Dendritic cell treated with granulocyte-macrophage colony-stimulating factor and Interleukin-4, amounts not matched to agents 40 ng/mL and 50 ng/mL, for 4 days (primary cell): ENCODE data around the gene CAPN1.
A peak's percentile ranks its signal among the peaks of the same experiment; 100 is the strongest.

Source experiments
- H3K27ac Mint-ChIP-seq: one replicate; pipeline ENCODE4 v1.8.0; 2022; ENCODE audit warnings: mild to moderate bottlenecking, mixed read lengths
- H3K27me3 Mint-ChIP-seq: one replicate; pipeline ENCODE4 v1.8.0; 2022; ENCODE audit warnings: mild to moderate bottlenecking, mixed read lengths
- H3K36me3 Mint-ChIP-seq: one replicate; pipeline ENCODE4 v1.8.0; 2022; ENCODE audit warnings: low read depth, mixed read lengths
- H3K4me1 Mint-ChIP-seq: one replicate; pipeline ENCODE4 v1.8.0; 2022; ENCODE audit warnings: low read depth, mixed read lengths
- H3K4me3 Mint-ChIP-seq: one replicate; pipeline ENCODE4 v1.8.0; 2022; ENCODE audit warnings: mild to moderate bottlenecking, moderate library complexity, mixed read lengths
- H3K9me3 Mint-ChIP-seq: one replicate; pipeline ENCODE4 v1.8.0; 2022; ENCODE audit warnings: mixed read lengths
- intact Hi-C: fragments of 100-400 bp; cut with micrococcal nuclease; formaldehyde crosslinking; loops from one replicate; pipeline ENCODE4 v1.15.0; 2022

CAPN1 gene

GRCh38 chr11:65211293-65212105 lies 29.8 kb downstream of the CAPN1 start:
- Mint-ChIP-seq H3K4me3 (no peak overlapping the region), H3K9me3 (peaks cover 6% of the 10 kb centered on the region), H3K4me1 (peaks cover 40% of the 10 kb centered on the region), H3K27ac (no peak overlapping the region), H3K36me3 (peaks cover 58% of the 10 kb centered on the region), H3K27me3 (peaks cover 5% of the 10 kb centered on the region)
- intact Hi-C loops, result no loop called here

- Mint-ChIP-seq H3K27ac (no peak overlapping the region), H3K36me3 (peaks cover 50% of the 10 kb centered on the region), H3K27me3 (peaks cover 5% of the 10 kb centered on the region), H3K9me3 (peaks cover 6% of the 10 kb centered on the region), H3K4me3 (no peak overlapping the region), H3K4me1 (peaks cover 40% of the 10 kb centered on the region)
- intact Hi-C loops, result no loop called here
These were observed 30.6 kb downstream of the CAPN1 start for GRCh38 chr11:65212226-65212801.

GRCh38 chr11:65213322-65214211 lies 31.8 kb downstream of the CAPN1 start:
- intact Hi-C loops, result no loop called here
- peaks cover 5% of the 10 kb centered on the region for H3K27me3 Mint-ChIP-seq

GRCh38 chr11:65214212-65214845 lies 32.6 kb downstream of the CAPN1 start:
- Mint-ChIP-seq H3K9me3 (peaks cover 6% of the 10 kb centered on the region), H3K36me3 (peaks cover 30% of the 10 kb centered on the region), H3K27ac (no peak overlapping the region), H3K27me3 (peaks cover 7% of the 10 kb centered on the region), H3K4me1 (peaks cover 26% of the 10 kb centered on the region), H3K4me3 (no peak overlapping the region)
- intact Hi-C loops, result no loop called here

More at GRCh38 chr11:65213322-65214211, 31.8 kb downstream of the CAPN1 start:
- peaks cover 6% of the 10 kb centered on the region for H3K9me3 Mint-ChIP-seq
- H3K4me1 Mint-ChIP-seq, result peaks cover 30% of the 10 kb centered on the region
- H3K36me3 Mint-ChIP-seq, result peaks cover 38% of the 10 kb centered on the region
- no peak overlapping the region for H3K27ac Mint-ChIP-seq
- no peak overlapping the region for H3K4me3 Mint-ChIP-seq

GRCh38 chr11:65215441-65216076 lies 33.8 kb downstream of the CAPN1 start:
- Mint-ChIP-seq H3K4me1 (peaks cover 36% of the 10 kb centered on the region), H3K27me3 (peaks cover 10% of the 10 kb centered on the region), H3K27ac (no peak overlapping the region), H3K9me3 (peaks cover 6% of the 10 kb centered on the region), H3K4me3 (no peak overlapping the region), H3K36me3 (peaks cover 18% of the 10 kb centered on the region)
- intact Hi-C loops, result no loop called here

GRCh38 chr11:65216830-65217229 lies 35.1 kb downstream of the CAPN1 start:
- H3K9me3 Mint-ChIP-seq, result peaks cover 6% of the 10 kb centered on the region
- H3K27ac Mint-ChIP-seq, result no peak overlapping the region
- H3K4me3 Mint-ChIP-seq, result no peak overlapping the region
- peaks cover 36% of the 10 kb centered on the region for H3K4me1 Mint-ChIP-seq
- peaks cover 5% of the 10 kb centered on the region for H3K36me3 Mint-ChIP-seq
- H3K27me3 Mint-ChIP-seq, result peaks cover 10% of the 10 kb centered on the region
- intact Hi-C loops, result no loop called here

- peaks cover 41% of the 10 kb centered on the region for H3K4me1 Mint-ChIP-seq
- no peak overlapping the region for H3K4me3 Mint-ChIP-seq
- intact Hi-C loops, result no loop called here
- peaks cover 6% of the 10 kb centered on the region for H3K9me3 Mint-ChIP-seq
- H3K27me3 Mint-ChIP-seq, result peaks cover 10% of the 10 kb centered on the region
- H3K27ac Mint-ChIP-seq, result no peak overlapping the region
- no peaks in the 10 kb centered on the region for H3K36me3 Mint-ChIP-seq
These were observed 36.0 kb downstream of the CAPN1 start for GRCh38 chr11:65217441-65218423.

GRCh38 chr11:65218446-65218845 lies 36.7 kb downstream of the CAPN1 start:
- no peaks in the 10 kb centered on the region for H3K36me3 Mint-ChIP-seq
- intact Hi-C loops, result no loop called here
- H3K9me3 Mint-ChIP-seq, result peaks cover 6% of the 10 kb centered on the region
- H3K27me3 Mint-ChIP-seq, result peaks cover 8% of the 10 kb centered on the region
- H3K4me3 Mint-ChIP-seq, result no peak overlapping the region
- H3K4me1 Mint-ChIP-seq, result peaks cover 40% of the 10 kb centered on the region
- no peak overlapping the region for H3K27ac Mint-ChIP-seq

- intact Hi-C loops, result no loop called here
- Mint-ChIP-seq H3K36me3 (no peaks in the 10 kb centered on the region), H3K27ac (no peak overlapping the region), H3K4me1 (peaks cover 41% of the 10 kb centered on the region), H3K27me3 (peaks cover 9% of the 10 kb centered on the region), H3K9me3 (peaks cover 6% of the 10 kb centered on the region), H3K4me3 (no peak overlapping the region)
These were observed 38.1 kb downstream of the CAPN1 start for GRCh38 chr11:65219930-65220213.

GRCh38 chr11:65221026-65221425 lies 39.3 kb downstream of the CAPN1 start:
- H3K4me1 Mint-ChIP-seq, result peaks cover 46% of the 10 kb centered on the region
- intact Hi-C loops, result no loop called here
- H3K9me3 Mint-ChIP-seq, result peaks cover 1% of the 10 kb centered on the region
- no peaks in the 10 kb centered on the region for H3K36me3 Mint-ChIP-seq
- peaks cover 7% of the 10 kb centered on the region for H3K27me3 Mint-ChIP-seq
- H3K4me3 Mint-ChIP-seq, result no peak overlapping the region
- no peak overlapping the region for H3K27ac Mint-ChIP-seq

- intact Hi-C loops, result no loop called here
- no peaks in the 10 kb centered on the region for H3K9me3 Mint-ChIP-seq
- peaks cover 7% of the 10 kb centered on the region for H3K27me3 Mint-ChIP-seq
- no peak overlapping the region for H3K27ac Mint-ChIP-seq
- no peak overlapping the region for H3K4me3 Mint-ChIP-seq
- H3K4me1 Mint-ChIP-seq, result peaks cover 55% of the 10 kb centered on the region
- H3K36me3 Mint-ChIP-seq, result no peaks in the 10 kb centered on the region
These were observed 41.3 kb downstream of the CAPN1 start for GRCh38 chr11:65223011-65223410.

- Mint-ChIP-seq H3K27me3 (peaks cover 3% of the 10 kb centered on the region), H3K9me3 (no peaks in the 10 kb centered on the region), H3K4me3 (peak overlapping the region; percentile 92), H3K4me1 (peaks cover 46% of the 10 kb centered on the region), H3K27ac (peak overlapping the region; percentile 82), H3K36me3 (no peaks in the 10 kb centered on the region)
- intact Hi-C loops, result no loop called here
These were observed 43.2 kb downstream of the CAPN1 start for GRCh38 chr11:65224930-65225278.
